Activated naive CD8-positive, alpha-beta T cell treated with anti-CD3 and anti-CD28 coated beads for 36 hours (primary cell): ENCODE data around the gene TTLL7. TPM values are rescaled to one million over a fixed set of nuclear protein-coding genes. Genes with fewer than 3 reads are reported as not detected.
"Not testable (repeated sequence)": the region's sequence is repeated elsewhere in the genome, so short reads cannot be mapped to it uniquely, and the experiment has no call there.

Experiments used
- DNase-seq: peaks from one replicate; pipeline ENCODE4 v3.0.0; 2021
- H3K27ac Mint-ChIP-seq: one replicate; pipeline ENCODE4 v1.8.0; 2022; ENCODE audit warnings: mild to moderate bottlenecking, moderate library complexity, mixed read lengths
- H3K27me3 Mint-ChIP-seq: one replicate; pipeline ENCODE4 v1.8.0; 2022; ENCODE audit warnings: mild to moderate bottlenecking, mixed read lengths
- H3K36me3 Mint-ChIP-seq: one replicate; pipeline ENCODE4 v1.8.0; 2021; ENCODE audit warnings: mild to moderate bottlenecking, mixed read lengths
- H3K4me1 Mint-ChIP-seq: one replicate; pipeline ENCODE4 v1.8.0; 2021; ENCODE audit warnings: mixed read lengths
- H3K4me3 Mint-ChIP-seq: one replicate; pipeline ENCODE4 v1.8.0; 2022; ENCODE audit warnings: mild to moderate bottlenecking, moderate library complexity, mixed read lengths
- H3K9me3 Mint-ChIP-seq: one replicate; pipeline ENCODE4 v1.8.0; 2022; ENCODE audit warnings: mixed read lengths
- total RNA-seq, 2 experiments: library from RNA; stranded (reverse); gene quantifications; one replicate each; pipeline ENCODE4 v1.2.3, GENCODE V29; 2021

TTLL7 gene
- total RNA-seq, 2 experiments from 2014 or later, result 0.36 to 2.7 TPM

DNA sequence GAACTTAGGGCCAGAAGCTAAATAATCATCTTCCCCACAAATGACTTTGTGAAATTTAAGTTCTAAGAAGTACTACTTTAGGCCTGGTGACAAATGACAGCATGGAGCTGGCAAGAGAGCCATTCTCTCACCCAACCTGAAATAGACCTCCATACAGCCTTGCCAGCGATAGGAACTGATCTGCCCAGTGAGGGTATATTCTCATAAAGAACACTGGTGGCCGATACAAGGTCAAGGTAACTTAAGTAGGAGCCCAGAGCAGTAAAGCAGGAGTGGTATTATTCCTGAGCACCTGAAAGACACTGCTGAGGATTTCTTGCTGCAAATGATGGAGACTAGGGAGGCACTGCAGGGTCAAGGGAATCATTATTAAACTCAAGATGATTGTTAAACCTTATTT, 2.6 kb upstream of the TTLL7 start:
- Mint-ChIP-seq H3K27ac (no peak overlapping the region), H3K27me3 (peaks cover 80% of the 10 kb centered on the region), H3K36me3 (no peaks in the 10 kb centered on the region), H3K9me3 (peaks cover 2% of the 10 kb centered on the region), H3K4me3 (no peak overlapping the region), H3K4me1 (peaks cover 12% of the 10 kb centered on the region)
- DNase-seq, result no peak

DNA sequence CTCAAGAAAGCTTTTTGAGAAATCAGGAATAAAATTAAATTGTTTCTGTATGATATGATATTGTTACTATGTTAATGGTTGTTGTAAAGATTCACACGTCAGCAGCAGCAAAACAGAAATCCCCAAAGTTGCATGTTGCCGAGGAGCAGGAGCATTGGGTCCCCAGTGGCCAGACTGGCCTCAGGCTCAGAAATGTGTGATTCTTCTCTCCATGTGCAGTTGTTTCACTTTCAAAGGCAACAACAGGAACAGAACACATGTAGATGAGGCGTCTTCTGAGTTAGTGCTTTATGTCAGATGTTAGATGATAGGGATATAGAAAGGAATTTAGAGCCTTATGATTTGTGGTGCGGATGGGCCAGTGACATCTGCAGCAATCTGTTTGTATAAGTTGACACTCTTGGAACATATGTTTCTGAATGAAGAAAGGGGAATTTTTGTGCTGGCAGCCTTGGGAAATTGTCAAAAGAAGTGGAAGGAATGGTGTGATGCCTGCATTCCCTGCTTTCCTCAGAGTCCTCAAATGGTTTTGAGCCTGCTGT, 2.1 kb upstream of the TTLL7 start:
- H3K36me3 Mint-ChIP-seq, result no peaks in the 10 kb centered on the region
- peaks cover 12% of the 10 kb centered on the region for H3K4me1 Mint-ChIP-seq
- H3K27ac Mint-ChIP-seq, result no peak overlapping the region
- DNase-seq, result no peak
- no peaks in the 10 kb centered on the region for H3K9me3 Mint-ChIP-seq
- H3K27me3 Mint-ChIP-seq, result peaks cover 80% of the 10 kb centered on the region
- no peak overlapping the region for H3K4me3 Mint-ChIP-seq

DNA sequence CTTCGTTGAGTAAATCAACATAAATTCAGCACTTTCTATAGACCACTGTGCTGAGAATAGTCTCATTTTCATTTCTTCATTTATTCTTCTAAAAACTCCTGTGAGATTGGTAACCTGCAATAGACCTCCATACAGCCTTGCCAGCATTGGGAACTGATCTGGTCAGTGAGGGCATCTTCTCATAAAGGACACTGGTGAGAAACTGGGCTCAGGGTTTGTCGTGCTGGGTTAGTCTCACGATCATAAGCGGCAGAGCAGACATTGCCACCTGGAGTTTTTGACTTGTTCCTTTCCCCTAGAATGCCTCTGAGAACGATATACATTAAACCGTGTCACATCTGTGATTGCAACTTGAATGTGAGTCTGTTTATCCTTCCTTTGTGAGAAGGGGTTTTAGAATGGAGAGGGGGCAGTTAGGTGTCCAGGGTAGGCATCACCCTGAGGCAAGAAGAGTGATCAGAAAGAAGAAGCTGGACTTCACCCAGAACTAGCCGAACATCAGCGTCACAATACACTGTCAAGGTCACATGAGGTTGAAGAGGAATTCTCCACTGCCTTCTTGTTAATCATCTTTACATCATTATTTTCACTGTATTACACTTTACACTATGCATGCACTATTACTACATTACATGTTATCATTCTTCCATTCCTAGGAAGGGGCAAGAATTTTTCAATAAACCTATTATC, 1.4 kb upstream of the TTLL7 start:
- H3K27me3 Mint-ChIP-seq, result peaks cover 80% of the 10 kb centered on the region
- H3K4me1 Mint-ChIP-seq, result peaks cover 12% of the 10 kb centered on the region
- DNase-seq, result no peak
- no peaks in the 10 kb centered on the region for H3K36me3 Mint-ChIP-seq
- H3K4me3 Mint-ChIP-seq, result no peak overlapping the region
- no peaks in the 10 kb centered on the region for H3K9me3 Mint-ChIP-seq
- no peak overlapping the region for H3K27ac Mint-ChIP-seq

DNA sequence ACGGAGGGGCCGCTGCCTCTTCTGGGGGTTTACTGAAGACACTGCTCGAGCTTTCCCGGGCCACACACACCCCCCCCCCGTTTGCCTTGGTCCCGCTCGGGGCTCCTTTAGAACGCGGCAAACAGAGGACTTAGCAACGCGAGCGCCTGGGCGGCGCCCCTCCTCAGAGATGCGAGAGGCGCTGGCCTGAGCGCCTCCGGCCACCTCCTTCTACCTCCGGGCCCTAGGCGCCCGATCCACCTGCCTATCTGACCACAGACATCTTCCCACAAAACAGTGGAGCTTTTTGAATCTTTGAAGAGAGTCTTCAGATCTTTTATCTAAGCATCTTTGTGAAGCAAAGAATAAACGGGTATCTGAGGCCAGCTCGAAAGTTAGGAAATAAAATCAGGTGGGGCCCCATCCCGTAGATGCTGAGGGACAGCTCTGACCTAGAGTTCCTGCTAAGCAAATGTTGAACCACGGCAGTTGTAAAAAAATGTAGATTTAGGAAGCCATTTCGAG, 436 bp upstream of the TTLL7 start:
- Mint-ChIP-seq H3K36me3 (no peaks in the 10 kb centered on the region), H3K27me3 (peaks cover 75% of the 10 kb centered on the region), H3K4me1 (peaks cover 12% of the 10 kb centered on the region), H3K4me3 (peak overlapping the region; percentile 80), H3K27ac (no peak overlapping the region), H3K9me3 (no peaks in the 10 kb centered on the region)
- no peak for DNase-seq

DNA sequence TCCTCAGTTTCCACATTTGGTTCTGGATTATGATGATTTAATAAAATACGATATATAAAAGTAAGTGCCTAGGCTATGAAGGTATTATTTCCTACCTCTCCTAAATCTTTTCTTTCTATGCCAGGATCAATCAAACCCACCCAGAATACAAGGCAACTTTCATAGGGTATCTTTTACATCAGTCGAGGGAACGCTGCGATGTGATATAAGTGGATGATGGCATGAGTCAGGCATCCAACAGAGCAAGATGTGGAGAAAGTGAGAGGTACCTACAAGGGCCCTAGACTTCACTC, 781 bp downstream of the TTLL7 start:
- no peak for DNase-seq
- H3K36me3 Mint-ChIP-seq, result no peaks in the 10 kb centered on the region
- H3K4me1 Mint-ChIP-seq, result peaks cover 12% of the 10 kb centered on the region
- H3K27me3 Mint-ChIP-seq, result peaks cover 73% of the 10 kb centered on the region
- H3K27ac Mint-ChIP-seq, result no peak overlapping the region
- peak overlapping the region; percentile 76 for H3K4me3 Mint-ChIP-seq
- no peaks in the 10 kb centered on the region for H3K9me3 Mint-ChIP-seq

DNA sequence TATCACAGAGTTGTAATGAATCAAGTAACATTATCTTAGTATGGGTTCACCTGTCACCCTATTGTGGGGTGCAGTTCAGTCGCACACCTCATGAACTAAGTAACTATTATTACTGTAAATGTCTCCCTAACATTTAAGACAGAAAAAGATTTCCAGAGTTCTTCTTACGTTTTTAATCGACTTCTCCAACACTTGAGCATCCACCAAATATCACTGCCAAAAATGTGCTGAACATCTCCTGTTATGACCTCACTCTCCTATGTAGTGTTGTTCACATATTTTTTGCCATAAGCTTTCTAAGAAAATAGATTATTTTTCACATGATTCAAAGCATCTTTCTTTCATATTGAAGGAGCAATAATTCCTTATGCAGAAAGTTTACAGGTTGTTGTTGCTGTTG, 1.3 kb downstream of the TTLL7 start:
- peaks cover 12% of the 10 kb centered on the region for H3K4me1 Mint-ChIP-seq
- H3K27me3 Mint-ChIP-seq, result peaks cover 75% of the 10 kb centered on the region
- H3K9me3 Mint-ChIP-seq, result no peaks in the 10 kb centered on the region
- DNase-seq, result no peak
- H3K36me3 Mint-ChIP-seq, result no peaks in the 10 kb centered on the region
- H3K4me3 Mint-ChIP-seq, result no peak overlapping the region
- H3K27ac Mint-ChIP-seq, result no peak overlapping the region

DNA sequence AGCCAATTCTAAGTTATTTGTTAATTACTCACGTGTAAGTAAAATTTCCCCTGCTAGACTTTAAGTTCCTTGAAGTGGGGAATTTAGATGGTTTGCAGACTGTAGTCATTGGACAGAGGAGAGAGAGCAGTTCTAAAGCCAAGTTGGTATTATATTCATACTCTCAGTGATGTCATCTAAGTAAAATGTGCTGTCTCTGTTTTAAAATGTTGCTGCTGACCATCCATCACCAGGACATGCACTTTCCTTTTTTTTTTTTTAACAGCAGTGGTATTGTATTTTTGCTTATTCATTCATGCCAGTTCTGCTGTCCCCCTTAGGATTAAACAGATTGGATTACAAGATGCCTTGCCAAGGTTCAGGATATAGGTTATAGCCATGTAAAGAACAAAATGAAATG, 2.3 kb downstream of the TTLL7 start:
- DNase-seq, result no peak
- H3K4me3 Mint-ChIP-seq, result no peak overlapping the region

DNA sequence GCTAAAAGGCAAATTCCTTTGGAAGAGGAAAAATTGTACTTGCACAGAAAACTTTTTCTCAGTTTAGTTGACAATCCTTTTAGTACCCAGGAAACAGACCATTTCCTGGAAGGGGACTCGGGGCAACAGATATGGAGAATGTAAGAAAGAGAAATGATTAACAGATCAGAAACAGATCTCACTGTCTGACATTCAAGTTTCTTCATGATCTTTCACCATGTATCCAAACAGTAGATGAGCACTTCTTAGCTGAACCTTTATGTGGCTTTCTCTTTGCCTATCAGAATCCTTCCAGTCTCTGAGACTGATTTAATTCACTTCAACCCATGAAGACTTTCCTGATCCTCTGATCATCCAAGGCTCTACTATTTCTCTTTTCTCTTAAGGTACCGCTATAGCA, 2.7 kb downstream of the TTLL7 start:
- no peak for DNase-seq
- Mint-ChIP-seq H3K27ac (no peak overlapping the region), H3K36me3 (no peaks in the 10 kb centered on the region), H3K4me3 (no peak overlapping the region), H3K4me1 (peaks cover 12% of the 10 kb centered on the region), H3K9me3 (no peaks in the 10 kb centered on the region), H3K27me3 (peaks cover 70% of the 10 kb centered on the region)

More for the DNA sequence above, 2.3 kb downstream of the TTLL7 start:
- Mint-ChIP-seq H3K36me3 (no peaks in the 10 kb centered on the region), H3K9me3 (no peaks in the 10 kb centered on the region), H3K27me3 (peaks cover 74% of the 10 kb centered on the region), H3K27ac (no peak overlapping the region), H3K4me1 (peaks cover 12% of the 10 kb centered on the region)

DNA sequence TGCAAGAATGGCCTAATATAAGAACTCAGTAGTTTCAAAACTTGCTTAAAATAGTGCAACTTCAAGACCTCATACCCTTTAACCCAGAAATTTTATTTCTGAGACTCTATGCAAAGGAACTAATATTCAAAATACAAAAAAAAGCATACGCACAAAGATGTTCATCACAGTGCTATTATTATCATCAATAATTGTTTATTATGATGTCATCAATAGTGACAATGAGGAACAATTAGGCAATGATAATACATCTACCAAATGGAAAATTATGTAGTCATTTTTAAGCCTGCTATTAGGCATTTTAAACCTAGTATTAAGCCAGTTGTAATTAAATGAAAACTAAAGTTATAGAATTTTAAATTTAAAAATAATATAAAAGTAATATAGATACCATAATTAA, 3.3 kb downstream of the TTLL7 start:
- Mint-ChIP-seq H3K27ac (no peak overlapping the region), H3K9me3 (no peaks in the 10 kb centered on the region), H3K4me1 (peaks cover 12% of the 10 kb centered on the region), H3K4me3 (no peak overlapping the region), H3K27me3 (peaks cover 68% of the 10 kb centered on the region), H3K36me3 (no peaks in the 10 kb centered on the region)
- no peak for DNase-seq

DNA sequence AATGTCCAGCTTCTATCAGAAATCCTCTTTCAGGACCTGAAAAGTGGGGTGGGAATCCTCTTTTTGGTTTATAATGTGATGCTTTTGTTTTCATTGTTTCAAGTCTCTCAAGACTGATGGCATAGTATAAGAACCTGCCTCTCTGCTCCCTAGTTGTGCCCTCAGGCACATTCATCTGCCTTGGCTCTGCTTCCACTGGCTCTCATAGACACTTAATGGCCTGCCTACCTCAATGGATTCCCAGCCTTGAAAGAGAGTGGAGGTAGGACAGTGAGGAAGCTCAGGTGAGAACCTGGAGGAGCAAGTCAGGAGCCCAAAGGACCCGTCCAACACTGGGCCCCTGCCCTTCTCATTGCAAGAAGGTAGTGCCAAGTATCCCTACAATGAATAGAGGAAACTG, 4.8 kb downstream of the TTLL7 start:
- Mint-ChIP-seq H3K4me3 (no peak overlapping the region), H3K4me1 (peaks cover 6% of the 10 kb centered on the region), H3K27me3 (peaks cover 54% of the 10 kb centered on the region), H3K27ac (no peak overlapping the region), H3K36me3 (no peaks in the 10 kb centered on the region), H3K9me3 (no peaks in the 10 kb centered on the region)
- no peak for DNase-seq

DNA sequence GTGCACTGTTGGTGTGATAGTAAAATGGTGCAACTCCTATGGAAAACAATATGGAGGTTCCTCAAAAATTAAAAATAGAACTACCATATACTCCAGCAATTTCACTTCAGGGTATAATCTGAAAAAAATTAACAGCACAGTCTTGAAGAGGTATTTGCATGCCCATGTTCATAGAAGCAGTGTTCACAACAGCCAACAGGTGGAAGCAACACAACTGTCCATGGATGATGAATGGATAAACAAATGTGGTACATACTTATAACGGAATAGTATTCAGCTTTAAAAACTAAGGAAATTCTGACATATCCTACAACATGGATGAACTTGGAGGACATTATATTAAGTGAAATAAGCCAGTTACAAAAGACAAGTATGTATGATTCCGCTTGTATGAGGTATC, 8.2 kb downstream of the TTLL7 start:
- Mint-ChIP-seq H3K27me3 (peaks cover 27% of the 10 kb centered on the region), H3K4me1 (no peaks in the 10 kb centered on the region), H3K36me3 (peaks cover 3% of the 10 kb centered on the region), H3K4me3 (no peak overlapping the region), H3K27ac (no peak overlapping the region), H3K9me3 (peaks cover 7% of the 10 kb centered on the region)
- DNase-seq, result no peak

DNA sequence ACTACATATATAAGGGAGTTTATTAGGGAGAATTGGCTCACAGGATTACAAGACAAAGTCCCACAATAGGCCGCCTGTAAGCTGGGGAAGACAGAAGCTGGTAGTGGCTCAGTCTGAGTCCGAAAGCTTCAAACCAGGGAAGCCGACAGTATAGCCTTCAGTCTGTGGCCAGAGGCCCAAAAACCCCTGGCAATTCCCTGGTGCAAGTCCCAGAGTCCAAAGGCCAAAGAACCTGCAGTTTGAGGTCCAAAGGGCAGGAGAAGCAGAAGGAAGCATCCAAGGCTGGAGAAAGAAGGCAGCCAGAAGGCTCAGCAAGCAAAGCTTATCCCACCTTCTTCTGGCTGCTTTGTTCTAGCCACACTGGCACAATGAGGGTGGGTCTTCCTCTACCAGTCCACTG, 13.9 kb downstream of the TTLL7 start:
- Mint-ChIP-seq H3K27me3 (no peaks in the 10 kb centered on the region), H3K4me1 (no peaks in the 10 kb centered on the region), H3K36me3 (peaks cover 3% of the 10 kb centered on the region), H3K4me3 (no peak overlapping the region), H3K27ac (no peak overlapping the region), H3K9me3 (peaks cover 12% of the 10 kb centered on the region)
- no peak for DNase-seq

DNA sequence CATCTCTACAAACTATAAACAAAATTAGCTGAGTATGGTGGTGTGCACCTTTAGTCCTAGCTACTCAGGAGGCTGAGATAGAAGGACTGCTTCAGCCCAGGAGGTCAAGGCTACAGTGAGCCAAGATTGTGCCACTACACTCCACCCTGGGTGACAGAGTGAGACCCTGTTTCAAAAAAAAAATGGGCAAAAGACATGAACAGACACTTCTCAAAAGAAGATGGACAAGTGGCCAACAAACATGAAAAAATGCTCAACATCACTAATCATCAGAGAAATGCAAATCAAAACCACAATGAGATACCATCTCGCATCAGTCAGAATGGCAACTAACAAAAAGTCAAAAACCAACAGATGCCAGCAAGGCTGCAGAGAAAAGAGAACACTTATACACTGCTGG, 15.0 kb downstream of the TTLL7 start:
- not testable (repeated sequence) for H3K27me3 Mint-ChIP-seq, H3K27ac Mint-ChIP-seq, H3K4me1 Mint-ChIP-seq, DNase-seq, H3K36me3 Mint-ChIP-seq, H3K4me3 Mint-ChIP-seq
- H3K9me3 Mint-ChIP-seq, result peaks cover 12% of the 10 kb centered on the region

DNA sequence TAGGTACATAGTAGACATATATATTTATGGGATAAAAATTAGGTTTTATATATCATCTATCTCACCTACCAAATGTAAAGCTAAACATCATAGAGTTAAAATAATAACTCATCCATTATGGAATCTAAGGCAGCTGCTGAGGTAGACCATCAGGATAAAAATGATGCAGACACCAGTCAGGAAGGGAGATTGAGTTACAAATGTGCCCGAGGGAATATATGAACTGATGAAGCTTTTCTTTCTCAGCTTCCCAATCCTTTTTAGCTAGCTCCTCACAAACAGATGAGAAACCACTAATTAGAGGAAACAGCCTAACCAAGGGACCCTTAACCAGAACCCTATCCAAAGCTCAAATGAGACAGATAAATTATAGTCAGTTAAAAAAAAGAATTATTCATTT, 20.9 kb downstream of the TTLL7 start:
- H3K9me3 Mint-ChIP-seq, result no peaks in the 10 kb centered on the region
- H3K27ac Mint-ChIP-seq, result no peak overlapping the region
- no peaks in the 10 kb centered on the region for H3K36me3 Mint-ChIP-seq
- H3K27me3 Mint-ChIP-seq, result no peaks in the 10 kb centered on the region
- H3K4me3 Mint-ChIP-seq, result no peak overlapping the region
- H3K4me1 Mint-ChIP-seq, result no peaks in the 10 kb centered on the region
- DNase-seq, result no peak

DNA sequence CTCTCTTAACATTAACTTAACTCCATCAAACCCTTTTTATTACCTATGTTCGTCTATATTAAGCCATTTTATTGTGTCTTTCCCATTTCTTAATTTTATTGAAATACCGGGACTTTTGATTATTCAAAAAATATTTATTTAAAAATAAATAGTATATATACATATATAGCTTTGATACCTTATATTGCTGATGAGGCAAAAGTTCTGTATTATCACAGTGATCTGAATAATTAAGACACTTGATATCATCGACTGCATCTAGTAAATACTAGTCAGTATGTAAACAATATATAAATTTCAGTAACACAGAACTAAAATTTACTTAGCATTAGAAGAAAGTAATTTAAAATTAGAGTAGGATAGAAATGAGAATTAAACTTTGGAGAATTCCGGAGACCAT, 22.0 kb downstream of the TTLL7 start:
- H3K4me3 Mint-ChIP-seq, result no peak overlapping the region
- no peaks in the 10 kb centered on the region for H3K9me3 Mint-ChIP-seq
- no peak overlapping the region for H3K27ac Mint-ChIP-seq
- no peaks in the 10 kb centered on the region for H3K27me3 Mint-ChIP-seq
- DNase-seq, result no peak
- no peaks in the 10 kb centered on the region for H3K36me3 Mint-ChIP-seq
- no peaks in the 10 kb centered on the region for H3K4me1 Mint-ChIP-seq

DNA sequence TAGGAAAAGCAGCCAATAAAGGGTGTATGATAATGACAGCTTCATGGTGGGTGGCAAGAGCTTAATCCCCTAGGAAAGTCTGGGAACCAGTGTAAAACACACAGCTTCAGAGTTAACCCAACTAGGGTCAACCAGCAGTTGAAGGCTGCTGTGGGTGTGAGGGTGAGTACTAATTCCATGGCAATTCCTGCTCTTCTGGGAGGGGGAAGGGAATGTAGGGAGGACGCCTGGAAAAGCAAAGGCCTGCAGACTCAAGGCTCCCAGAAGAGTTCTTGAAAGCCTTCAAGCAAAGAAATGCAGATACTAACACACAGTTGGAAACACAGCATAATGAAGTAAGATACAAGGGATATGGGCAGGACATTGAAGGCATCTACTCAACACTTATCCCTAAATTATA, 28.1 kb downstream of the TTLL7 start:
- Mint-ChIP-seq H3K9me3 (no peaks in the 10 kb centered on the region), H3K27ac (no peak overlapping the region), H3K36me3 (no peaks in the 10 kb centered on the region), H3K27me3 (peaks cover 10% of the 10 kb centered on the region), H3K4me1 (no peaks in the 10 kb centered on the region), H3K4me3 (no peak overlapping the region)
- DNase-seq, result no peak
